Measurements from ENCODE around the gene RUNX1. TPM values are rescaled to one million over a fixed set of nuclear protein-coding genes. Genes with fewer than 3 reads are reported as not detected.

The RUNX1 gene
- total and polyA plus RNA-seq, 4 donors = 23.3 to 100 (median 33.4) TPM

DNA sequence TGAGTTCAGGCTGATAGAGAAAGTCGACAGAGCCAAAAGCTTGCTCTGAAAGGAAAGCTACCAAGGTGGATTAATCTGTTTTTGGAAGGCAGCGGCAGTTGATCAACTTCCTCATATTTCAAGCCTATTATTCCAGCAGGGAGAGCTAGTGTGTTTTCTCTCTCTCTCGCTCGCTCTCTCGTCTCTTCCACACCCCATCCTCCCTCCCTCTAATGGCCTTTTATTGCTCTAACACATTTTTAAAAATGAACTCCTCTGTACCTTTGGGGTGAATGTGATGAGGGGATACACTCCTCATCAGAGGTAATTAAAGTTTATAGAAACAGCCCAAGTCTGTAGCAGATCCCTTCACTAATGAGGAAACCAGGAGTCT lies 253.9 kb downstream of the RUNX1 start:
- peaks cover 0 to 2% (median 0%) of the 10 kb centered on the region in 4 donors for H3K9me3 ChIP-seq (ENCODE audit: control insufficient read depth in 4 of 4, insufficient read depth in 3 of 4, low read length in 3 of 4)
- H3K9ac ChIP-seq (ENCODE audit: insufficient read depth in 1 of 2, low read length in 2 of 2) = no peak overlapping the region
- H3K27ac ChIP-seq (ENCODE audit: low read depth in 1 of 2, low read length in 1 of 2) = peak overlapping the region in 1 of 2 donors; percentile 21
- ATAC-seq (ENCODE audit: insufficient read depth, low FRiP score) = no peak
- no peak overlapping the region for H3K4me3 ChIP-seq
- H3K27me3 ChIP-seq (ENCODE audit: control insufficient read depth in 3 of 3, insufficient read depth in 3 of 3, low read length in 2 of 3) = no peaks in the 10 kb centered on the region
- H3K4me1 ChIP-seq (ENCODE audit: control insufficient read depth in 5 of 5, insufficient read depth in 5 of 5, low read length in 5 of 5) = peaks cover 0 to 31% (median 3%) of the 10 kb centered on the region in 5 donors
- TF ChIP-seq, protein P1, sequence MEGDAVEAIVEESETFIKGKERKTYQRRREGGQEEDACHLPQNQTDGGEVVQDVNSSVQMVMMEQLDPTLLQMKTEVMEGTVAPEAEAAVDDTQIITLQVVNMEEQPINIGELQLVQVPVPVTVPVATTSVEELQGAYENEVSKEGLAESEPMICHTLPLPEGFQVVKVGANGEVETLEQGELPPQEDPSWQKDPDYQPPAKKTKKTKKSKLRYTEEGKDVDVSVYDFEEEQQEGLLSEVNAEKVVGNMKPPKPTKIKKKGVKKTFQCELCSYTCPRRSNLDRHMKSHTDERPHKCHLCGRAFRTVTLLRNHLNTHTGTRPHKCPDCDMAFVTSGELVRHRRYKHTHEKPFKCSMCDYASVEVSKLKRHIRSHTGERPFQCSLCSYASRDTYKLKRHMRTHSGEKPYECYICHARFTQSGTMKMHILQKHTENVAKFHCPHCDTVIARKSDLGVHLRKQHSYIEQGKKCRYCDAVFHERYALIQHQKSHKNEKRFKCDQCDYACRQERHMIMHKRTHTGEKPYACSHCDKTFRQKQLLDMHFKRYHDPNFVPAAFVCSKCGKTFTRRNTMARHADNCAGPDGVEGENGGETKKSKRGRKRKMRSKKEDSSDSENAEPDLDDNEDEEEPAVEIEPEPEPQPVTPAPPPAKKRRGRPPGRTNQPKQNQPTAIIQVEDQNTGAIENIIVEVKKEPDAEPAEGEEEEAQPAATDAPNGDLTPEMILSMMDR (IDR thresholded peaks at IDR 0.05; ENCODE audit: control extremely low read depth, extremely low read depth) = no peak
- peaks cover 0 to 23% (median 3%) of the 10 kb centered on the region in 4 donors for H3K36me3 ChIP-seq (ENCODE audit: control insufficient read depth in 4 of 4, insufficient read depth in 4 of 4, low read length in 4 of 4)
- DNase-seq = peak in 2 of 3 donors; percentile 51 to 62
- 39 to 50% methylated on average over 5 of the region's 5 CpGs for WGBS, 2 donors

DNA sequence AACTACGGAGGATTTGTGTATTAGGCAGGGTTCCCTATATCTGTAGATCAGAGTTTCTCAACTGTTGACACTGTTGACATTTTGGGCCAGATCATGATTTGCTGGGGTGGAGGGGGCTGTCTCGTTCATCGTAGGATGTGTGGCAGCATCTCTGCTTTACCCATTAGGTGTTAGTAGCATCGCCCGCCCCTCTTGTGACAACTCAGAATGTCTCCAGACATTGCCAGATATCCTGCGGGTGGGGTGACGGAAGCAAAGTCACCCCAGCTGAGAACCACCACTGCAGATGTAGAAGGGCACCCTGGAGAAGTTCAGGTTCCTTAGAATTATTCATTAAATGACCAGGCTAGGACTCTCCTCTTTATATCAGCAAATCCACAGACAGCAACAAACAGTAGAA lies 254.4 kb downstream of the RUNX1 start:
- 83 to 85% methylated on average over 7 of the region's 7 CpGs for WGBS, 2 donors
- peaks cover 0 to 23% (median 3%) of the 10 kb centered on the region in 4 donors for H3K36me3 ChIP-seq (ENCODE audit: control insufficient read depth in 4 of 4, insufficient read depth in 4 of 4, low read length in 4 of 4)
- no peaks in the 10 kb centered on the region for H3K27me3 ChIP-seq (ENCODE audit: control insufficient read depth in 3 of 3, insufficient read depth in 3 of 3, low read length in 2 of 3)
- no peak overlapping the region for H3K4me3 ChIP-seq
- TF ChIP-seq, protein P1 (IDR thresholded peaks at IDR 0.05; ENCODE audit: control extremely low read depth, extremely low read depth) = no peak
- H3K4me1 ChIP-seq (ENCODE audit: control insufficient read depth in 5 of 5, insufficient read depth in 5 of 5, low read length in 5 of 5) = peaks cover 0 to 26% (median 3%) of the 10 kb centered on the region in 5 donors
- H3K9ac ChIP-seq (ENCODE audit: insufficient read depth in 1 of 2, low read length in 2 of 2) = no peak overlapping the region
- H3K9me3 ChIP-seq (ENCODE audit: control insufficient read depth in 4 of 4, insufficient read depth in 3 of 4, low read length in 3 of 4) = peaks cover 0 to 2% (median 0%) of the 10 kb centered on the region in 4 donors
- ATAC-seq (ENCODE audit: insufficient read depth, low FRiP score) (no peak), DNase-seq (no peak)
- peak overlapping the region in 1 of 2 donors; percentile 66 for H3K27ac ChIP-seq (ENCODE audit: low read depth in 1 of 2, low read length in 1 of 2)

DNA sequence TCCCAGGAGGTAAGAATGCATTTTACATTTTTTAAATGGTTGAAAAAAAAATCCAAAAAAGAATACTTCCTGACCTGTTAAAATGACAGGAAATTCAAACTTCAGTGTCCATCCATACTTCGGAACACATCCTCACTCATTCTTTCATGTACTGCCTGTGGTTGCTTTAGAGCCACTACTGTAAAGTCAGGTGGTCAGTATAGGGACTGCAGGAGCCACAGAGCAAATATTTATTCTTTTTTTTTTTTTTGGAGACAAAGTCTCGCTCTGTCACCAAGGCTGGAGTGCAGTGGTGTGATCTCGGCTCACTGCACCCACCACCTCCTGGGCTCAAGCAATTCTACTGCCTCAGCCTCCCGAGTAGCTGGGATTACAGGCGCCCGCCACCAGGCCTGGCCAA lies 255.6 kb downstream of the RUNX1 start:
- ATAC-seq (ENCODE audit: insufficient read depth, low FRiP score) (no peak), DNase-seq (no peak)
- Histone ChIP-seq H3K27ac (ENCODE audit: low read depth in 1 of 2, low read length in 1 of 2) (no peak overlapping the region), H3K9me3 (ENCODE audit: control insufficient read depth in 4 of 4, insufficient read depth in 3 of 4, low read length in 3 of 4) (peaks cover 0 to 2% (median 0%) of the 10 kb centered on the region in 4 donors), H3K4me3 (no peak overlapping the region), H3K36me3 (ENCODE audit: control insufficient read depth in 4 of 4, insufficient read depth in 4 of 4, low read length in 4 of 4) (peaks cover 0 to 19% (median 3%) of the 10 kb centered on the region in 4 donors), H3K9ac (ENCODE audit: insufficient read depth in 1 of 2, low read length in 2 of 2) (no peak overlapping the region), H3K27me3 (ENCODE audit: control insufficient read depth in 3 of 3, insufficient read depth in 3 of 3, low read length in 2 of 3) (no peaks in the 10 kb centered on the region), H3K4me1 (ENCODE audit: control insufficient read depth in 5 of 5, insufficient read depth in 5 of 5, low read length in 5 of 5) (peaks cover 0 to 20% (median 3%) of the 10 kb centered on the region in 5 donors)
- 90 to 94% methylated on average over 6 of the region's 6 CpGs for WGBS, 2 donors
- TF ChIP-seq, protein P1 (IDR thresholded peaks at IDR 0.05; ENCODE audit: control extremely low read depth, extremely low read depth) = no peak

Data from lung (tissue), 12 donors.